HepG2 (cell line): ENCODE data around the gene BMI1. TPM values are rescaled to one million over a fixed set of nuclear protein-coding genes. Genes with fewer than 3 reads are reported as not detected.

Experiments used
- ATAC-seq: fragments of 200-7000 bp; cut with Tn5 transposase; 3 replicates; pipeline ENCODE4 v1.9.1; 2020; ENCODE audit warnings: mild to moderate bottlenecking, moderate library complexity
- BruUV-seq: library from RNA; stranded (reverse); fragments of 400-500 nt; replicated peaks from 2 replicates; lab custom pipeline; 2021; lab: Mats Ljungman, UMichigan
- CTCF ChIA-PET: fragments of 300-600 bp; formaldehyde crosslinking; extraction: SDS; loops from one replicate; lab custom pipeline; 2021; ENCODE audit warnings: low total read pairs, inconsistent platforms, low intra/inter-chr PET ratio; lab: Yijun Ruan, JAX
- POLR2A ChIA-PET: fragments of 350-600 bp; sonication (Branson Sonifier 250); formaldehyde crosslinking; loops from one replicate; lab custom pipeline; 2020; ENCODE audit warnings: antibody characterized with exemption, inconsistent platforms; lab: Yijun Ruan, JAX
- DNase-seq: peaks from one replicate; pipeline ENCODE4 v3.0.0-alpha.2; 2015; ENCODE audit warnings: low spot score
- FAIRE-seq: peaks from 3 replicates; lab custom pipeline; 2011; peaks lifted over from hg19 to GRCh38; lab: Jason Lieb, UNC
- H2AFZ ChIP-seq: one replicate; pipeline ENCODE4 v1.6.1; 2011; ENCODE audit warnings: low read length, inconsistent platforms
- H3K27ac ChIP-seq: fragments of 300-600 bp; 3 replicates; pipeline ENCODE4 v1.8.0; 2011; ENCODE audit warnings: mixed run types, mild to moderate bottlenecking, mixed read lengths, low read length, inconsistent platforms; ENCODE audit not compliant: insufficient read depth; ENCODE audit errors: extremely low read length
- H3K27me3 ChIP-seq, 2 experiments: fragments of 200-600 bp in 1 of 2; 2 replicates in 1 of 2; 3 replicates in 1 of 2; pipeline versions ENCODE4 v1.6.0 to v1.8.0; 2011; ENCODE audit warnings: low read length in 2 of 2, mild to moderate bottlenecking in 2 of 2, moderate library complexity in 2 of 2, inconsistent platforms in 1 of 2; ENCODE audit not compliant: insufficient read depth in 2 of 2, control insufficient read depth in 1 of 2
- H3K36me3 ChIP-seq, 2 experiments: fragments of 200-600 bp in 1 of 2; replicated peaks in 1 of 2; 2 replicates in 1 of 2; 3 replicates in 1 of 2; pipeline versions ENCODE4 v1.5.1 to v1.8.0; 2011; ENCODE audit warnings: low read length in 2 of 2, inconsistent platforms in 1 of 2; ENCODE audit not compliant: insufficient read depth in 2 of 2, control insufficient read depth in 1 of 2
- H3K4me1 ChIP-seq: 2 replicates; pipeline ENCODE4 v1.5.1; 2012; ENCODE audit warnings: low read length, inconsistent platforms; ENCODE audit not compliant: insufficient read depth
- H3K4me2 ChIP-seq: 2 replicates; pipeline ENCODE4 v1.6.0; 2011; ENCODE audit warnings: low read depth, low read length, inconsistent platforms
- H3K4me3 ChIP-seq, 3 experiments: fragments of 200-600 bp in 1 of 3; sonication (generic), shearing (Covaris generic) in 1 of 3; replicated peaks in 1 of 3; 2 replicates each; pipeline ENCODE4 v1.5.1; 2011 to 2016; ENCODE audit warnings: low read length in 3 of 3, inconsistent platforms in 2 of 3, low read depth in 2 of 3, mild to moderate bottlenecking in 2 of 3, control low read depth in 1 of 3, mixed read lengths in 1 of 3; ENCODE audit not compliant: insufficient read depth in 1 of 3
- H3K79me2 ChIP-seq: one replicate; pipeline ENCODE4 v1.6.1; 2011; ENCODE audit warnings: low read length, inconsistent platforms; ENCODE audit not compliant: insufficient read depth
- H3K9ac ChIP-seq: 2 replicates; pipeline ENCODE4 v1.6.0; 2011; ENCODE audit warnings: mild to moderate bottlenecking, low read depth, low read length, inconsistent platforms; ENCODE audit not compliant: insufficient read depth
- H3K9me3 ChIP-seq: 2 replicates; pipeline ENCODE4 v1.5.1; 2012; ENCODE audit warnings: mild to moderate bottlenecking, low read length
- H4K20me1 ChIP-seq: 2 replicates; pipeline ENCODE4 v1.6.0; 2011; ENCODE audit warnings: inconsistent platforms, mild to moderate bottlenecking, low read length, moderate library complexity; ENCODE audit not compliant: insufficient read depth
- ELF1 ChIP-seq: sonication (generic); formaldehyde crosslinking; IDR thresholded peaks from 2 replicates; pipeline ENCODE4 v1.4.0; 2020; ENCODE audit warnings: missing genetic modification reagents
- ESRRA ChIP-seq: sonication (generic); formaldehyde crosslinking; IDR thresholded peaks from 2 replicates; pipeline ENCODE4 v1.5.1; 2020; ENCODE audit warnings: mild to moderate bottlenecking, low read depth, missing genetic modification reagents
- ETV6 ChIP-seq: sonication (generic); formaldehyde crosslinking; conservative IDR thresholded peaks from 2 replicates; pipeline ENCODE4 v1.4.0; 2020; ENCODE audit warnings: missing genetic modification reagents
- GABPA ChIP-seq, 2 experiments: IDR thresholded peaks; 2 replicates each; pipeline ENCODE4 v1.6.1; 2011 to 2016; ENCODE audit warnings: low read depth in 2 of 2, low read length in 1 of 2, missing biosample characterization in 1 of 2, missing genetic modification characterization in 1 of 2
- HMG20B ChIP-seq: conservative IDR thresholded peaks from 2 replicates; pipeline ENCODE4 v1.6.1; 2016; ENCODE audit warnings: missing genetic modification reagents, missing compliant biosample characterization
- ISX ChIP-seq: sonication (generic); formaldehyde crosslinking; conservative IDR thresholded peaks from 2 replicates; pipeline ENCODE4 v1.5.0; 2020; ENCODE audit warnings: missing genetic modification reagents
- LCORL ChIP-seq, 2 experiments: fragments of 450-650 bp in 1 of 2; sonication (generic) in 1 of 2; formaldehyde crosslinking in 1 of 2; IDR thresholded peaks; 2 replicates each; pipeline versions ENCODE4 v1.5.0 to v1.6.1; 2017 to 2020; ENCODE audit warnings: antibody characterized with exemption in 1 of 2, missing genetic modification reagents in 1 of 2
- NCOR1 ChIP-seq: fragments of 200-600 bp; sonication (generic); IDR thresholded peaks from 2 replicates; pipeline ENCODE4 v1.7.0; 2017; ENCODE audit warnings: antibody characterized with exemption, low read length, borderline replicate concordance
- NKX3-1 ChIP-seq: sonication (generic); formaldehyde crosslinking; IDR thresholded peaks from 2 replicates; pipeline ENCODE4 v1.5.0; 2020; ENCODE audit warnings: missing genetic modification reagents
- PHB2 ChIP-seq: fragments of 450-650 bp; IDR thresholded peaks from 2 replicates; pipeline ENCODE4 v1.6.1; 2018; ENCODE audit not compliant: partially characterized antibody
- PLRG1 ChIP-seq: fragments of 450-650 bp; conservative IDR thresholded peaks from 2 replicates; pipeline ENCODE4 v1.6.1; 2016
- TSC22D2 ChIP-seq: sonication (generic); formaldehyde crosslinking; IDR thresholded peaks from 2 replicates; pipeline ENCODE4 v1.5.1; 2020; ENCODE audit warnings: missing genetic modification reagents, mild to moderate bottlenecking, borderline replicate concordance
- ZNF136 ChIP-seq: sonication (generic); formaldehyde crosslinking; IDR thresholded peaks from 2 replicates; pipeline ENCODE4 v1.8.1; 2022; ENCODE audit warnings: low read depth, mild to moderate bottlenecking, moderate library complexity, missing genetic modification reagents
- ZNF432 ChIP-seq: sonication (generic); formaldehyde crosslinking; IDR thresholded peaks from 2 replicates; pipeline ENCODE4 v1.5.0; 2020; ENCODE audit warnings: missing genetic modification reagents, mild to moderate bottlenecking, borderline replicate concordance
- ZNF503 ChIP-seq: sonication (generic); formaldehyde crosslinking; IDR thresholded peaks from 2 replicates; pipeline ENCODE4 v1.4.0; 2020; ENCODE audit warnings: missing genetic modification reagents
- ZNF510 ChIP-seq: sonication (generic); formaldehyde crosslinking; IDR thresholded peaks from 2 replicates; pipeline ENCODE4 v1.4.0; 2020; ENCODE audit warnings: low read depth, mild to moderate bottlenecking, missing genetic modification reagents
- ZNF512 ChIP-seq: sonication (generic); formaldehyde crosslinking; IDR thresholded peaks from 2 replicates; pipeline ENCODE4 v1.4.0; 2020; ENCODE audit warnings: mild to moderate bottlenecking, missing genetic modification reagents
- ZNF674 ChIP-seq: sonication (generic); formaldehyde crosslinking; IDR thresholded peaks from 2 replicates; pipeline ENCODE4 v1.5.0; 2020; ENCODE audit warnings: low read depth, mild to moderate bottlenecking, missing genetic modification reagents
- ZNF740 ChIP-seq: sonication (generic); formaldehyde crosslinking; IDR thresholded peaks from 2 replicates; pipeline ENCODE4 v1.4.0; 2020; ENCODE audit warnings: missing genetic modification reagents
- ZNF772 ChIP-seq: sonication (generic); formaldehyde crosslinking; IDR thresholded peaks from 2 replicates; pipeline ENCODE4 v1.5.0; 2020; ENCODE audit warnings: mild to moderate bottlenecking, missing genetic modification reagents
- ZNF792 ChIP-seq: IDR thresholded peaks from 2 replicates; pipeline ENCODE4 v1.6.1; 2016
- WGBS: methylation state at CpG from one replicate; pipeline ENCODE4 v1.1.6; 2017; ENCODE audit warnings: low lambda C conversion rate; 5-methylcytosine and 5-hydroxymethylcytosine counted together
- in situ Hi-C: cut with HindIII; loops from 2 replicates; pipeline ENCODE4 v1.10.0; 2017; ENCODE audit warnings: low pct_unique_long_range_greater_than_20kb; ENCODE audit not compliant: extremely low pct_ligation_motif_present
- intact Hi-C: fragments of 100-400 bp; cut with micrococcal nuclease; formaldehyde crosslinking; loops from one replicate; pipeline ENCODE4 v1.10.0; 2022; ENCODE audit not compliant: unreplicated experiment
- polyA plus RNA-seq, 8 experiments: library from polyadenylated mRNA; depleted of rRNA in 3 of 8; stranded (reverse) in 7 of 8; unstranded in 1 of 8; fragments of >200 nt; fragmentation: Illumina TruSeq in 4 of 8; extraction: Trizol in 4 of 8; gene quantifications; 2 replicates each; pipeline versions ENCODE4 v1.2.1 to v1.2.3, GENCODE V29; 2011 to 2016; ENCODE audit warnings: low read depth in 4 of 8, missing spikeins in 1 of 8, mixed read lengths in 1 of 8; ENCODE audit not compliant: insufficient read depth in 1 of 8
- total RNA-seq, 5 experiments: library from RNA; depleted of rRNA; stranded (reverse); fragments of >200 nt; fragmentation: Illumina TruSeq; extraction: Trizol; gene quantifications; 2 replicates each; pipeline ENCODE4 v1.2.3, GENCODE V29; 2016; ENCODE audit warnings: low read depth in 1 of 5

The BMI1 gene
- total and polyA plus RNA-seq, 2 of the 13 experiments (the other 11 are each of a cell fraction or from before 2014, with no cell fraction given), result 30.5 to 44.0 TPM

- no peak for TF ChIP-seq ZNF674 (CRISPR knock-in tag)
- no peak for TF ChIP-seq ZNF792 (CRISPR knock-in tag)
- TF ChIP-seq PLRG1, result no peak
- 0 out of 2 replicates have a peak, but pooled peaks have one; percentile 22 for TF ChIP-seq ZNF772 (CRISPR knock-in tag)
- TF ChIP-seq ETV6 (CRISPR knock-in tag), result no peak
- no peak for TF ChIP-seq NKX3-1 (CRISPR knock-in tag)
- TF ChIP-seq ISX (CRISPR knock-in tag), result no peak
- TF ChIP-seq ZNF432 (CRISPR knock-in tag), result no peak
- TF ChIP-seq ZNF512 (CRISPR knock-in tag), result no peak
- no peak for TF ChIP-seq GABPA (IDR thresholded peaks at IDR 0.05; ENCODE audit: low read depth, low read length)
- TF ChIP-seq GABPA (CRISPR knock-in tag; IDR thresholded peaks at IDR 0.05; ENCODE audit: low read depth), result peak; percentile 1; the same call in 1 of the 2 replicates
Measured at GRCh38 chr10:22326145-22326702, 5.3 kb downstream of the BMI1 start (continued).

- no peak overlapping the region for H2AFZ ChIP-seq
- TF ChIP-seq ZNF510 (CRISPR knock-in tag) (no peak), PHB2 (no peak), ISX (CRISPR knock-in tag) (no peak), ZNF503 (CRISPR knock-in tag) (no peak), ELF1 (CRISPR knock-in tag) (no peak), LCORL (IDR thresholded peaks at IDR 0.05) (no peak), LCORL (CRISPR knock-in tag; IDR thresholded peaks at IDR 0.05) (no peak), NCOR1 (no peak), ZNF136 (CRISPR knock-in tag) (no peak), TSC22D2 (CRISPR knock-in tag) (no peak), ZNF740 (CRISPR knock-in tag) (no peak), ESRRA (no peak), HMG20B (CRISPR knock-in tag) (no peak)
- TF ChIP-seq, all 625 proteins: peak for 0
- no TSS peak for BruUV-seq
- H3K9ac ChIP-seq, result no peak overlapping the region
- no peak overlapping the region for H3K4me3 ChIP-seq
- CTCF ChIA-PET, result no interaction called here
- in situ Hi-C loops, result no loop called here
- H3K27ac ChIP-seq, result no peak overlapping the region
- DNase-seq (no peak), ATAC-seq (no peak), FAIRE-seq (no peak)
- H3K79me2 ChIP-seq, result peaks cover 8% of the 10 kb centered on the region
- H3K4me2 ChIP-seq, result no peak overlapping the region
- no peaks in the 10 kb centered on the region for H3K9me3 ChIP-seq
- 94% methylated on average over 3 of the region's 3 CpGs for WGBS
- intact Hi-C loops, result loop anchor here (10.0 kb wide), 1 partner anchor 186 kb away; no protein-coding TSS in a partner anchor
- H3K4me1 ChIP-seq, result peaks cover 18% of the 10 kb centered on the region
- no peaks in the 10 kb centered on the region; a peak in 1 of 5 replicates for H3K27me3 ChIP-seq
- peaks cover 11% of the 10 kb centered on the region for H4K20me1 ChIP-seq
- POLR2A ChIA-PET, result no interaction called here
- peaks cover 0 to 15% of the 10 kb centered on the region in 2 experiments; a peak in 2 of 5 replicates for H3K36me3 ChIP-seq
Measured at GRCh38 chr10:22329150-22329549, 8.3 kb downstream of the BMI1 start.
